DND-41 (cell line): ENCODE results near the gene HEBP1.

Source experiments
- EZH2 ChIP-seq: IDR thresholded peaks from 3 replicates; pipeline ENCODE4 v1.6.1; 2012; ENCODE audit warnings: borderline replicate concordance, low read depth, mild to moderate bottlenecking, moderate library complexity, low read length, inconsistent platforms; ENCODE audit not compliant: severe bottlenecking
- TF ChIP-seq, protein P1 (sequence below): IDR thresholded peaks from 2 replicates; pipeline ENCODE4 v1.5.1; 2012; ENCODE audit warnings: borderline replicate concordance, low read length, moderate library complexity, mild to moderate bottlenecking; ENCODE audit not compliant: poor library complexity, severe bottlenecking; ENCODE audit errors: extremely low read depth

DNA sequence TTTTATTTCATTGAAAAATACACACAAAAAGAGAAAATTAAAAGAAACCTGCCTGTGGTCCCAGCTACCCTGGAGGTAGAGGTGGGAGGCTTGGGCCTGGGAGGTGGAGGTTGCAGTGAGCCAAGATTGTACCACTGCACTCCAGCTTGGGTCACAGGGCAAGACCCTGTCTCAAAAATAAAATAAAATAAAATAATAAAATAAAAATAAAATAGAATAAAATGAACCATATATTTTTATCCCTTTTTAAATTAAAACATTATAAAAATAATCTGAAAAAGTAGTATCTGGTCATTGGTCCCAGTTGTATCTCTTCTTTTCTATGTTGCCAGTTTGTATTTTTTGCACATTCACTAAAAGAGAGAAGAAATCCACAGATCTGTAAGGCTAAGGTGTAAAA lies 27.4 kb upstream of the HEBP1 start:
- no peak for TF ChIP-seq EZH2
- TF ChIP-seq, protein P1, sequence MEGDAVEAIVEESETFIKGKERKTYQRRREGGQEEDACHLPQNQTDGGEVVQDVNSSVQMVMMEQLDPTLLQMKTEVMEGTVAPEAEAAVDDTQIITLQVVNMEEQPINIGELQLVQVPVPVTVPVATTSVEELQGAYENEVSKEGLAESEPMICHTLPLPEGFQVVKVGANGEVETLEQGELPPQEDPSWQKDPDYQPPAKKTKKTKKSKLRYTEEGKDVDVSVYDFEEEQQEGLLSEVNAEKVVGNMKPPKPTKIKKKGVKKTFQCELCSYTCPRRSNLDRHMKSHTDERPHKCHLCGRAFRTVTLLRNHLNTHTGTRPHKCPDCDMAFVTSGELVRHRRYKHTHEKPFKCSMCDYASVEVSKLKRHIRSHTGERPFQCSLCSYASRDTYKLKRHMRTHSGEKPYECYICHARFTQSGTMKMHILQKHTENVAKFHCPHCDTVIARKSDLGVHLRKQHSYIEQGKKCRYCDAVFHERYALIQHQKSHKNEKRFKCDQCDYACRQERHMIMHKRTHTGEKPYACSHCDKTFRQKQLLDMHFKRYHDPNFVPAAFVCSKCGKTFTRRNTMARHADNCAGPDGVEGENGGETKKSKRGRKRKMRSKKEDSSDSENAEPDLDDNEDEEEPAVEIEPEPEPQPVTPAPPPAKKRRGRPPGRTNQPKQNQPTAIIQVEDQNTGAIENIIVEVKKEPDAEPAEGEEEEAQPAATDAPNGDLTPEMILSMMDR = no peak
